OCI-LY7 (cell line): Measurements from ENCODE around the gene COL1A2. TPM values are rescaled to one million over a fixed set of nuclear protein-coding genes. Genes with fewer than 3 reads are reported as not detected.

Source experiments
- BruUV-seq: library from RNA; stranded (reverse); fragments of 400-500 nt; replicated peaks from 2 replicates; lab custom pipeline; 2021; lab: Mats Ljungman, UMichigan
- CTCF ChIA-PET: fragments of 300-600 bp; sonication (Branson Sonifier 250); formaldehyde crosslinking; loops from one replicate; lab custom pipeline; 2022; ENCODE audit warnings: antibody characterized with exemption; ENCODE audit not compliant: unreplicated experiment; lab: Charles Lee
- POLR2A ChIA-PET: fragments of 300-600 bp; sonication (Branson Sonifier 250); formaldehyde crosslinking; loops from one replicate; lab custom pipeline; 2022; ENCODE audit warnings: antibody characterized with exemption; lab: Charles Lee
- DNase-seq: peaks from one replicate; pipeline ENCODE4 v3.0.0-alpha.2; 2015; ENCODE audit warnings: low spot score
- H2AFZ ChIP-seq: fragments of 200-600 bp; sonication (generic), shearing (Covaris generic); 2 replicates; pipeline ENCODE4 v1.6.1; 2014; ENCODE audit warnings: mild to moderate bottlenecking, antibody characterized with exemption, low read length, moderate library complexity
- H3K27ac ChIP-seq: fragments of 200-600 bp; sonication (generic); 2 replicates; pipeline ENCODE4 v1.5.1; 2014; ENCODE audit warnings: mixed run types, low read depth, mild to moderate bottlenecking, moderate library complexity, low read length, inconsistent platforms; ENCODE audit not compliant: poor library complexity, severe bottlenecking
- H3K36me3 ChIP-seq: fragments of 200-600 bp; sonication (generic); 2 replicates; pipeline ENCODE4 v1.6.1; 2014; ENCODE audit warnings: mild to moderate bottlenecking, antibody characterized with exemption, low read length, moderate library complexity, mixed read lengths; ENCODE audit not compliant: insufficient read depth
- H3K4me1 ChIP-seq: fragments of 200-600 bp; sonication (generic); 2 replicates; pipeline ENCODE4 v1.5.1; 2014; ENCODE audit warnings: mild to moderate bottlenecking, low read length; ENCODE audit not compliant: insufficient read depth, poor library complexity, severe bottlenecking
- H3K4me2 ChIP-seq: fragments of 200-600 bp; sonication (generic); 2 replicates; pipeline ENCODE4 v1.6.1; 2014; ENCODE audit warnings: mild to moderate bottlenecking, low read length
- H3K4me3 ChIP-seq: fragments of 200-600 bp; sonication (generic); 2 replicates; pipeline ENCODE4 v1.5.1; 2014; ENCODE audit warnings: mild to moderate bottlenecking, low read depth, low read length; ENCODE audit not compliant: poor library complexity, severe bottlenecking
- H3K79me2 ChIP-seq: fragments of 200-600 bp; sonication (generic); 2 replicates; pipeline ENCODE4 v1.6.1; 2016; ENCODE audit warnings: low read depth, mild to moderate bottlenecking, low read length, moderate library complexity, mixed read lengths; ENCODE audit not compliant: insufficient read depth
- H3K9me2 ChIP-seq: fragments of 200-600 bp; sonication (generic); 2 replicates; pipeline ENCODE4 v1.6.1; 2016; ENCODE audit warnings: mild to moderate bottlenecking, low read length, mixed read lengths; ENCODE audit not compliant: insufficient read depth
- H3K9me3 ChIP-seq: fragments of 200-600 bp; sonication (generic); 2 replicates; pipeline ENCODE4 v1.6.1; 2014; ENCODE audit warnings: mild to moderate bottlenecking, mixed run types, low read length, mixed read lengths
- H4K20me1 ChIP-seq: fragments of 200-600 bp; sonication (generic); 2 replicates; pipeline ENCODE4 v1.6.1; 2014; ENCODE audit warnings: mild to moderate bottlenecking, antibody characterized with exemption, low read length, moderate library complexity, mixed read lengths; ENCODE audit not compliant: insufficient read depth
- CTCF ChIP-seq: fragments of 200-600 bp; sonication (generic); conservative IDR thresholded peaks from 2 replicates; pipeline ENCODE4 v1.5.1; 2014; ENCODE audit warnings: mild to moderate bottlenecking, antibody characterized with exemption, low read length, moderate library complexity, mixed read lengths
- EZH2phosphoT487 ChIP-seq: fragments of 200-600 bp; sonication (generic); IDR thresholded peaks from 2 replicates; pipeline ENCODE4 v1.6.1; 2018; ENCODE audit warnings: low read depth, borderline replicate concordance, mild to moderate bottlenecking, mixed run types, antibody characterized with exemption, low read length, moderate library complexity, mixed read lengths
- intact Hi-C: fragments of 100-400 bp; cut with micrococcal nuclease; formaldehyde crosslinking; loops from one replicate; pipeline ENCODE4 v1.10.0; 2022; ENCODE audit not compliant: unreplicated experiment
- total RNA-seq, 2 experiments: library from RNA; depleted of rRNA in 1 of 2; stranded (reverse); fragments of >200 nt in 1 of 2; shearing (Covaris generic) in 1 of 2; gene quantifications; 2 replicates each; pipeline ENCODE4 v1.2.3, GENCODE V29; 2014 to 2022

Gene COL1A2
- total RNA-seq, 2 experiments from 2014 or later, result not detected

GRCh38 chr7:94444813-94445212, 50.1 kb downstream of the COL1A2 start:
- Histone ChIP-seq H3K36me3 (no peaks in the 10 kb centered on the region), H4K20me1 (no peaks in the 10 kb centered on the region), H3K9me2 (no peaks in the 10 kb centered on the region), H3K4me2 (no peak overlapping the region), H3K9me3 (no peaks in the 10 kb centered on the region), H3K4me1 (no peaks in the 10 kb centered on the region), H3K4me3 (no peak overlapping the region), H2AFZ (no peak overlapping the region), H3K27ac (no peak overlapping the region), H3K79me2 (no peaks in the 10 kb centered on the region)
- DNase-seq, result no peak
- ChIA-PET CTCF (no interaction called here), POLR2A (no interaction called here)
- no TSS peak for BruUV-seq
- intact Hi-C loops, result loop anchor here (5.0 kb wide), 1 partner anchor 752 kb away; no protein-coding TSS in a partner anchor
- TF ChIP-seq CTCF (no peak), EZH2phosphoT487 (no peak)

GRCh38 chr7:94445696-94446194, 51.0 kb downstream of the COL1A2 start:
- intact Hi-C loops, result loop anchor here (5.0 kb wide), 1 partner anchor 752 kb away; no protein-coding TSS in a partner anchor
- Histone ChIP-seq H3K4me2 (no peak overlapping the region), H3K9me2 (no peaks in the 10 kb centered on the region), H3K36me3 (no peaks in the 10 kb centered on the region), H3K4me3 (no peak overlapping the region), H3K4me1 (no peaks in the 10 kb centered on the region), H2AFZ (no peak overlapping the region), H3K79me2 (no peaks in the 10 kb centered on the region), H3K27ac (no peak overlapping the region), H3K9me3 (no peaks in the 10 kb centered on the region), H4K20me1 (no peaks in the 10 kb centered on the region)
- ChIA-PET POLR2A (no interaction called here), CTCF (no interaction called here)
- no peak for DNase-seq
- TF ChIP-seq CTCF (no peak), EZH2phosphoT487 (no peak)
- BruUV-seq, result no TSS peak

- H2AFZ ChIP-seq, result no peak overlapping the region
- BruUV-seq, result no TSS peak
- no peak overlapping the region for H3K4me3 ChIP-seq
- H3K9me2 ChIP-seq, result no peaks in the 10 kb centered on the region
- POLR2A ChIA-PET, result interaction anchor here (0.6 kb wide), 1 partner anchor 259 kb away, joined by 4 read pairs; no protein-coding TSS in a partner anchor
- H3K36me3 ChIP-seq, result no peaks in the 10 kb centered on the region
- CTCF ChIA-PET, result no interaction called here
- no peaks in the 10 kb centered on the region for H3K9me3 ChIP-seq
- H4K20me1 ChIP-seq, result no peaks in the 10 kb centered on the region
- no peak for DNase-seq
- no peaks in the 10 kb centered on the region for H3K4me1 ChIP-seq
- no peak overlapping the region for H3K27ac ChIP-seq
- H3K79me2 ChIP-seq, result no peaks in the 10 kb centered on the region
- H3K4me2 ChIP-seq, result no peak overlapping the region
- TF ChIP-seq EZH2phosphoT487, result no peak
- TF ChIP-seq CTCF, result no peak
- intact Hi-C loops, result loop anchor here (5.0 kb wide), 1 partner anchor 751 kb away; no protein-coding TSS in a partner anchor
Observed at GRCh38 chr7:94446308-94446707, 51.6 kb downstream of the COL1A2 start.
